Activated B cell treated with CpG ODN at 0.5 μM for 24 hours (primary cell): ENCODE data around the gene HOXB5. TPM values are rescaled to one million over a fixed set of nuclear protein-coding genes. Genes with fewer than 3 reads are reported as not detected.

Source experiments
- ATAC-seq: fragments of 200-7000 bp; cut with Tn5 transposase; one replicate; pipeline ENCODE4 v1.10.0; 2021; ENCODE audit warnings: low read depth, mild to moderate bottlenecking, moderate library complexity
- CTCF ChIA-PET: fragments of 350-600 bp; sonication (Branson Sonifier 250); formaldehyde crosslinking; loops from one replicate; lab custom pipeline; 2021; ENCODE audit warnings: antibody characterized with exemption; lab: Charles Lee
- POLR2A ChIA-PET: fragments of 350-600 bp; sonication (Branson Sonifier 250); formaldehyde crosslinking; loops from one replicate; lab custom pipeline; 2021; ENCODE audit warnings: antibody characterized with exemption; lab: Charles Lee
- DNase-seq: peaks from one replicate; pipeline ENCODE4 v3.0.0; 2022
- H3K27ac Mint-ChIP-seq: one replicate; pipeline ENCODE4 v1.8.0; 2020; ENCODE audit warnings: mixed read lengths
- H3K27me3 Mint-ChIP-seq: one replicate; pipeline ENCODE4 v1.8.0; 2021; ENCODE audit warnings: mixed read lengths
- H3K36me3 Mint-ChIP-seq: one replicate; pipeline ENCODE4 v1.8.0; 2021; ENCODE audit warnings: low read depth, mixed read lengths
- H3K4me1 Mint-ChIP-seq: one replicate; pipeline ENCODE4 v1.8.0; 2021; ENCODE audit warnings: mixed read lengths
- H3K4me3 Mint-ChIP-seq: one replicate; pipeline ENCODE4 v1.8.0; 2020; ENCODE audit warnings: mild to moderate bottlenecking, mixed read lengths
- H3K9me3 Mint-ChIP-seq: one replicate; pipeline ENCODE4 v1.8.0; 2020; ENCODE audit warnings: mixed read lengths
- CTCF ChIP-seq: fragments of 200-600 bp; IDR thresholded peaks from one replicate; pipeline ENCODE4 v1.8.0; 2022; ENCODE audit warnings: antibody characterized with exemption, mild to moderate bottlenecking
- intact Hi-C: fragments of 100-400 bp; cut with micrococcal nuclease; formaldehyde crosslinking; loops from one replicate; pipeline ENCODE4 v1.15.1; 2024
- total RNA-seq: library from RNA; stranded (reverse); gene quantifications from 2 replicates; pipeline ENCODE4 v1.2.3, GENCODE V29; 2022

Gene HOXB5
- total RNA-seq, 1 donor from 2014 or later, result not detected

DNA sequence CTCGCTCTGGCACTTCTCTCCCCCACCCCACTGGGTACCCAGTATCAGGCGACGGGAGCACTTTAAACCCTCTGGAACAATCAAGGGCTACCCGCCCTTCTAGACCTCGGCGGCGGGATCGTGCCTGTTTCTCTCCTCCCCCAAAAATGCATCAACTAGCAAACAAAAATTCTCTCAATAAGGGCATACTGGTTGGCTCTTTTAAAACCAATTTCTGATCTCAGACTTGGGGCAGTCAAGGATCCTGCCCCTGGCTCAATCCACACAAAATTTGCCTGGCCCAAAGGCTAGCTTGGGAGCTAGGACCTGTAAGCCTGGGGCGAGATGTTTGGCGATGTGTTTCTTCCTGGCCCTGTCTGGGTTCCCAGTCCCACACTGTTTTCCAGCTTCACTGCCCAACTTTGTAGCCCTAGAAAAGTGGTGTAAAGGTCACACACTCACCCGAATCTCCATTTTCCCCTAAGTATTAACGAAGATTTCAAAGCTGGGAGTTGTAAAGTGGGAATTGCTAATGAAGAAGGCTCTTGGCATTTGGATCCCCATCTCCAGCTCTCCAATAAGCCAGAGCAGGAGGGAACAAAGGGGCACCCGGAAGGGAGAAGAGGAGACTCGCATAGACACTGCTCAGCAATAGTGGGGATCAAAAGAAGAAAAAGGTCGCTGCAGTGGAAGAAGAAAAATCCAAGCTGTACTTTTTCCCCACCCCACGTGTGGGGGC lies 34.3 kb downstream of the HOXB5 start:
- intact Hi-C loops, result loop anchor here (5.0 kb wide), 1 partner anchor 37 kb away; no protein-coding TSS in a partner anchor
- peaks cover 4% of the 10 kb centered on the region for H3K4me1 Mint-ChIP-seq
- ChIA-PET POLR2A (no interaction called here), CTCF (no interaction called here)
- no peak overlapping the region for H3K4me3 Mint-ChIP-seq
- no peak for TF ChIP-seq CTCF
- ATAC-seq (no peak), DNase-seq (no peak)
- no peaks in the 10 kb centered on the region for H3K9me3 Mint-ChIP-seq
- no peaks in the 10 kb centered on the region for H3K36me3 Mint-ChIP-seq
- peaks cover 31% of the 10 kb centered on the region for H3K27me3 Mint-ChIP-seq
- H3K27ac Mint-ChIP-seq, result no peak overlapping the region

GRCh38 chr17:48558831-48559121 lies 34.8 kb downstream of the HOXB5 start:
- Mint-ChIP-seq H3K27me3 (peaks cover 32% of the 10 kb centered on the region), H3K36me3 (no peaks in the 10 kb centered on the region), H3K9me3 (no peaks in the 10 kb centered on the region), H3K4me1 (peaks cover 4% of the 10 kb centered on the region), H3K4me3 (no peak overlapping the region), H3K27ac (no peak overlapping the region)
- ChIA-PET POLR2A (no interaction called here), CTCF (no interaction called here)
- TF ChIP-seq CTCF, result no peak
- intact Hi-C loops, result loop anchor here (5.0 kb wide), 1 partner anchor 36 kb away; no protein-coding TSS in a partner anchor
- ATAC-seq, result no peak
- no peak for DNase-seq

GRCh38 chr17:48558057-48558830 lies 35.3 kb downstream of the HOXB5 start:
- ATAC-seq (no peak), DNase-seq (no peak)
- H3K36me3 Mint-ChIP-seq, result no peaks in the 10 kb centered on the region
- no peak for TF ChIP-seq CTCF
- H3K27ac Mint-ChIP-seq, result no peak overlapping the region
- intact Hi-C loops, result loop anchor here (5.0 kb wide), 1 partner anchor 36 kb away; no protein-coding TSS in a partner anchor
- H3K4me1 Mint-ChIP-seq, result peaks cover 4% of the 10 kb centered on the region
- H3K9me3 Mint-ChIP-seq, result no peaks in the 10 kb centered on the region
- no peak overlapping the region for H3K4me3 Mint-ChIP-seq
- POLR2A ChIA-PET, result no interaction called here
- CTCF ChIA-PET, result no interaction called here
- peaks cover 32% of the 10 kb centered on the region for H3K27me3 Mint-ChIP-seq

GRCh38 chr17:48556576-48557401 lies 36.8 kb downstream of the HOXB5 start:
- Mint-ChIP-seq H3K4me3 (no peak overlapping the region), H3K27ac (no peak overlapping the region), H3K9me3 (no peaks in the 10 kb centered on the region), H3K27me3 (peaks cover 32% of the 10 kb centered on the region), H3K4me1 (peaks cover 4% of the 10 kb centered on the region), H3K36me3 (no peaks in the 10 kb centered on the region)
- ChIA-PET CTCF (interaction anchor here (0.9 kb wide), 1 partner anchor 205 kb away, joined by 3 read pairs; no protein-coding TSS in a partner anchor), POLR2A (no interaction called here)
- TF ChIP-seq CTCF, result no peak
- no peak for ATAC-seq
- intact Hi-C loops, result loop anchor here (5.0 kb wide), 1 partner anchor 34 kb away; no protein-coding TSS in a partner anchor
- DNase-seq, result no peak
